GM13977 (cell line): ENCODE results near the gene S100PBP.

Experiments used
- DNase-seq: peaks from one replicate; pipeline ENCODE4 v3.0.0; 2012; ENCODE audit warnings: low spot score
- CTCF ChIP-seq: IDR thresholded peaks from 2 replicates; pipeline ENCODE4 v1.5.1; 2012; ENCODE audit warnings: mild to moderate bottlenecking, control low read depth; ENCODE audit not compliant: insufficient read depth; ENCODE audit errors: extremely low read depth, missing control alignments
- in situ Hi-C: fragments of 300-500 bp; cut with MboI; formaldehyde crosslinking; loops from one replicate; pipeline ENCODE4 v1.12.0; 2022; ENCODE audit warnings: low sequenced_read_pairs, low pct_unique_long_range_greater_than_20kb, mixed read lengths, inconsistent platforms; ENCODE audit not compliant: unreplicated experiment

S100PBP gene

DNA sequence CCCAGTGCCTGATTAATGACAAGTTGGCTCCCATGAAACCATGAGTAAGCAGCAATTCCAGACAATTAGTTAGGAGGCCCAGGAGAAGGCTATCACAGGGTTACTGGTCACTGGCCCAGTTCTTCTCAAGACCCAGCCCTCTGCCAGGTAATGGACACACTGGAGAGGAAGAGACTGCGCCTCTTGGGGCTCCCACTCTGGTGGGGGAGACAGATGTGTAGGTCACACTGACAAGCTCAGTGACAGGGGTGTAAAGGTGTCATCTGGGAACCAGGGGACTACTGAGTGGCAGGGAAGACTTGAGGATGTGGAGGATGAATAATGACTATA lies 73.8 kb downstream of the S100PBP start:
- in situ Hi-C loops: no loop called here
- no peak for TF ChIP-seq CTCF
- no peak for DNase-seq

GRCh38 chr1:32891630-32892029 lies 74.2 kb downstream of the S100PBP start:
- DNase-seq: no peak
- in situ Hi-C loops: no loop called here
- TF ChIP-seq CTCF: no peak

- peak; percentile 82 for TF ChIP-seq CTCF
- in situ Hi-C loops: no loop called here
- peak; percentile 81 for DNase-seq
Measured at GRCh38 chr1:32892368-32893197, 75.1 kb downstream of the S100PBP start.

DNA sequence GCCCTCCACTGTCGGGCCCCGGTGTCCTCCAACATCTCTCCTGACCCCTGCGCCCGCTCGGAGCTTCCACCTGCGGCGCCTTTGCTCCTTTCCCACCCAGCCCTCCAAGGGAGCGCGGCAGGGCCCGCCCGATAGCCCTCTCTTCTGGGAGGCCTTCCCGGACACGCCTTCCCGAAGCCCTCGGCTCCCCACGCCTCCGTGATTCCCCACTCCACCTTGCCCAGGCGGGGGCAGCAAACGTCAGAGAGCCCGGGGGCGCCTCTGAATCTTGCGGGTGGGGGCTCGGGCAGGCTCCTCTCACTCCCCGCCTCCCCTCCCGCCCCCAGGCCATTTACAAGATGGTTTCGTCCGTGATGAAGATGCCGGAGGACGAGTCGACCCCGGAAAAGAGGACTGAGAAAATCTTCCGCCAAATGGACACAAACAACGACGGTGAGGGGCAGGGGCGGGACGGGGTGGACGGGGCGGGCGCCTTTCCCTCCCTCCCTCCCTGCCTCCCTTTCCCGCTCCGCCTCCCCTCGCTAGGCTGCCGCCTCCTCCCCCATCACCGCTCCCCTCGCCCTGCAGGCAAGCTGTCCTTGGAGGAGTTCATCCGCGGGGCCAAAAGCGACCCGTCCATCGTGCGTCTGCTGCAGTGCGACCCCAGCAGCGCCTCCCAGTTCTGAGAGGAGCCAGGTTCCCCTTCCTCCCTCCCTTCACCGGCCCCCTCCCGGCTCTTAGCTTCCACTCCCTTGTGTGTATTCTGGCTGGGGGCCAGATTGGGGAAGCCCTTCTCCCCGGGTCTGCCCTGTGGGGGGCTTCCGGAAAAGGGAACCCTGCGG lies 76.0 kb downstream of the S100PBP start:
- in situ Hi-C loops: no loop called here
- TF ChIP-seq CTCF: no peak
- no peak for DNase-seq

GRCh38 chr1:32894019-32894600 lies 76.7 kb downstream of the S100PBP start:
- no peak for TF ChIP-seq CTCF
- no peak for DNase-seq
- in situ Hi-C loops: no loop called here

- in situ Hi-C loops: no loop called here
- DNase-seq: no peak
- TF ChIP-seq CTCF: no peak
Measured at GRCh38 chr1:32894681-32895080, 77.2 kb downstream of the S100PBP start.
